GM18502 (cell line): Measurements from ENCODE around the gene PPP2R3A.

Experiments used
- ATAC-seq: cut with Tn5 transposase; IDR thresholded peaks from one replicate; pipeline ENCODE4 v1.9.1; 2021; ENCODE audit warnings: mild to moderate bottlenecking; ENCODE audit not compliant: unreplicated experiment, poor library complexity

PPP2R3A gene

DNA sequence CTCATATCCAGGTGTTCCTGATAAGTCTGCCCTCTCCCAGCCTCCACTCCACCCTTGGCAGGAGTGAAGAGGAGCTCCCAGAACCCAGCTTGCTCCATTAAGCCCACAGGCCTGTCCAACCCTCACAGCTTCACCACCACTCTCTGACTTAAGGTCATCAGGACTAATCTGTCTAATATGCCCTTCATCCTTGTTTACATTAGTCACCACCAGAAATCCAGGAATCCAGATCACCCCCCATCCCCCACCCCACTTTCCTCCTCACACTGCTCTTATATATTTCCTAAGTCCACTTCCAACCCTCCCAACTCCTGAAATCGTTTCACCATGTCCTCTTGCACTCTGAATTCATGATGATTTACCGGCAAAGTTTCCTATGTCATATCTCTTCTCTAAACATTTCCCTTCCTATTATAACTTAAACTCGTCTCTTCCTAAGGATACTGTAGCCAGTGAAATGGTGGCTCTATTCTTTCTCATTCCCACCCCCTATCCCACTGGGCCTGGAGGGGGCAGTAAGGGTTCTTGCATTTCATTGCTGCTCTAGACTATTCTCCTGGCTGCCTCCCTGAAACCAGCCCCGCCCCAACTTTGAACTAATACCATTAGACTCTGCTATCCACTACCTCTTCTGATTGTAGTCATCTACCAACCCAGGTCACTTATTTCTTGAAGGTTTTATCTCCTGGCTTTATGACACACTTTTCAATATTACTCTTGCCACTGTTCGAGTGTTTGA lies 43.4 kb downstream of the PPP2R3A start:
- no peak for ATAC-seq

DNA sequence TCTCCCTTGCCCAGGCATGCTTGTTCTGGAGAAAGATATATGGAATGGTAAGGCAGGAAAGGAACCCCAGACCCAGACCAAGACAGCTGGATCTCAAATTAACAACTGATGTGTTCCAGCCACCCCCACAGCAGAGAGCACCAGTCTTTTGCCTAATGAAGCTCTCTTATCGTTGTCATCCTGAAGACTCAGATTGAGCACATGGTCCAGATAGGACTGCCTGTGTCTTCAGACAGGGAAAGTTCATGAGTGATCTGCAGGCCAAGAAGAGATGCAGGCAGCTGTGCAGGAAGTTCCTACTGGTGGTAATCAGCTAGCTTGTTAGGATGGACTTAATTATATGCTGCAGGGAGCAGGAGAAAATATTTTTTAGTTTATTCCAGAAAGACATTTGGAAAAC lies 53.3 kb downstream of the PPP2R3A start:
- ATAC-seq: no peak

DNA sequence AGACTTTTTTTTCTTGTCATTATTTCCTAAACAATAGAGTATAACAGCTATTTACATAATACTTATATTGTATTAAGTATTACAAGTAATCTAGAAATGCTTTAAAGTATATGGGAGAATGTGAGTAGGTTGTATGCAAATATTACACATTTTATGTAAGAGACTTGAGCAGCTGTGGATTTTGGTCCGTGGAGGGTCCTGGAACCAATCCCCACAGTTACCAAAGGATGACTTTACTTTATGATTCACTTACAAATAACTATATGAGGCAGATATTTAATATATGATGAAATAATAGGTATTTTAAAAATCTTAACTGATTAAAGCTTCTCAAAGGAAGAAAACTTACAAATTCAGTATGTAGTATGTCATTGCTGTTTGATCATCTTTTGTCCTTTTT lies 56.3 kb downstream of the PPP2R3A start:
- no peak for ATAC-seq

DNA sequence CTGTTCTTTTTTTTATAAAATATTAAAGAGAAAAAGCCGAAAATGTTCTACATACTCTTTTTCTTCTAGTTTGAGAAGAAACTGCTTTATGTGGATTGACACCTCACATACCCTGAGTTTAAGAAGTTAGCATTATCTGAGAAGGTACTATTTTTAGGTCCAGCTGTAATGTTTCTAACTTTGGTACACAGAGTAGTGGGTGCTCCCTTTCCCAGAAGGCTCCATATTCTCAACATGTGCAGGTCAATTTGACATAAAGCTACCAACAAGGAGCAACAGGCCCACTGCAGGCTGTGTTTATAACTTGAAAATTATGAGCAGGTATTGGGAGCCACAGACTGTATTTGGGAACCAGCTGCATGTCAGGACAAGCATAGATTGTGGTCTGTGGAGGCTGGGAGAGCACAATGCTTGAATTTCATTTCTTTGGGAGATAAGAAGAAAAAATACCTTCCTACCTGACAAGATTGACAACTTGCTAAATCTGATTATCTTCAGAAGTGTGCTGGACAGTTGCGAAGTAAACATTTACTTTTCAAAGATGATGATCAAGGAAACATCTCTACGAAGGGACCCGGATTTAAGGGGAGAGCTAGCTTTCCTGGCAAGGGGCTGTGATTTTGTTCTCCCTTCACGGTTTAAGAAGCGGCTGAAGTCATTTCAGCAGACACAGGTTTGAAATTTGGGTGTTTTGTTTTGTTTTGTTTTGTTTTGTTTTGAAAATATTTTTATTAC lies 57.2 kb downstream of the PPP2R3A start:
- ATAC-seq: no peak

DNA sequence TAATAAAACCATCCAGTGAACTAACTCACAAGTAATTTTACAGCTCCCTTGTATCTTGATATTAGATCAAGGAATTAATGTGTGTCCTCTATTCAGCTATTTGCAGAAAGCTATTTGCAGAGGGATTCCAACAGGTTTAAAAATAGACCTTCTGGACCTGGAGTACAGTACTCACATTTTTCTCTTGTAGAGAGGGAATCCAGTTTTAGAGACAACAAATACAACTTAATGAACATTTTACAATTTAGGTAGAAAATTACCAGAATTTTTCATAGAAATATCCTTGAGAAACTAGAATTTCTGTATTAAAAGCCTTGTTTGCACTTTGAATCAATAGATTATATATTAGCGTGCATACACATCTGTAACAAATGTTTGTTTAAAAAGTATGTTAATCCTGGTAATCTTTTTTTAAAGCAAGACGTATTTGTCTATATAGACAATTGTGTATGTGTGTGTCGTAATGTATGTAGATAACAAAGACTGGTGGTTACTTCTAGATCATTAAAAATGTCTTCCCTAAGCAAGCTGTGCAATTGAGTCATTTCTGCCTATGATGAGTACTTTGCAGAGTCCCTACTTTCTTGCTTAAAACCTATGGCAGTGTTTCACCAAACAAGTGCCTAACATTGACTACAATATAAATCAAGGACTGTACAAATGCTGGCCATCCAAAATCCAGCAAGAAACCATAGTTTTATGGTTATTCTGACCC lies 57.9 kb downstream of the PPP2R3A start:
- ATAC-seq: no peak

DNA sequence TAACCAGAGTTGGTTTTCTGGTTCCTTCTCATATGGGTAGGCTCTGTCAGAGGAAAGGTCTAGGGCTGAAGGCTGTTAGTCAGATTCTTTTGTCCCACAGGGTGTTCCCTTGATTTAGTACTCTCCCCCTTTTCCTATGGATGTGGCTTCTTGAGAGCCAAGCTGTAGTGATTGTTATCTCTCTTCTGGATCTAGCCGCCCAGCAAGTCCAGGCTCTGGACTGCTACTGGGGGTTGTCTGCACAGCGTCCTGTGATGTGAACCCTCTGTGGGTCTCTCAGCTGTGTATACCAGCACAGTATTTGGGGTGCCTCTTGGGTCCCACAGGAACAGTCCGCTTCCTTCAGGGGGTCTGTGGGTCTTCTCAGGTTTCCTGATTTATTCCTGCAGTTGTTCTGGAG lies 70.8 kb downstream of the PPP2R3A start:
- ATAC-seq: no peak

DNA sequence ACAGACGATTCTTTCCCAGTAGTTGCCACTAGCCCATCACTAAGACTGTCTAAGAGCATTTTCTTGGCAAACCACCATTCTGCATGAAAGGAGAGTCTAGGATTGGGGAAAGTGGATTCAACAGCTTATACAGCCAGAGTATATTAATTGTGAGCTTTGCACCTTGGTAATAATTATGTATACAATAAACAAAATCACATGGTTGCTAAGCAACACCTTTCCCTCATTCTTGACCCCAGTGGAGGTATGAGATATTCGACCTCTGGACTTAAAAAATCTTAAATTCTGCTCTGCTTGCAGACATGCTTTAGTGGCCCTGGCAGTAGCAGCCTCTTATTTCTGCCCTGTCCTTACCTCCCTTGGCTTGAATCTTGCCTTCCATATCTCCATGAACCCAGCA lies 73.1 kb downstream of the PPP2R3A start:
- no peak for ATAC-seq

DNA sequence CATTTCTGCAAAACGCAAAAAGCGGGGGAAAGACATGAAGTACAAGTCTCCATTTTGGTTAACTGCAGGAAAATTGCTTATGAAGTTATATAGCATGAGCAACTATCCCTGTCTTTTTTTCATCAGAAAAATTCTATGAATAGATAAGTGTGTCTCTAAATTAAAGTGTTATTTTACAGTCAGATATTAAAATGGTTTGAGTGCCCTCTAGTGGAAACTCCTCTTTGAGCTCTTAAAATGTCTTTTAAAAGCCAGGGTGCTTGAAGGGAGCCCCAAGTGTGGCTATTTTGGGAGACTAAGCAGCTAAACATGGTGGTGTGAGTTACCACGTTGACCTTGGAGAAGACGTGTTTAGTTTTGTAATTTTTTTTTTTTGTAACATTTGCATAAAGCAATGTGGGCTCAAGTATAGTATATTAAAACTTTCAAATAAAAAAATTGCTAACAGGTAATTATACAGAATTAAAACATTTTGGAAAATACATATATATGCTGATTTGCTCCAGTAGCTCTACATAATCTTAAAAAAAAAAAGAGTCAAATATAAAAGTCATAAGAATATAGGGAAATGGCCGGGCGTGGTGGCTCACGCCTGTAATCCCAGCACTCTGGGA lies 77.2 kb downstream of the PPP2R3A start:
- ATAC-seq: no peak

DNA sequence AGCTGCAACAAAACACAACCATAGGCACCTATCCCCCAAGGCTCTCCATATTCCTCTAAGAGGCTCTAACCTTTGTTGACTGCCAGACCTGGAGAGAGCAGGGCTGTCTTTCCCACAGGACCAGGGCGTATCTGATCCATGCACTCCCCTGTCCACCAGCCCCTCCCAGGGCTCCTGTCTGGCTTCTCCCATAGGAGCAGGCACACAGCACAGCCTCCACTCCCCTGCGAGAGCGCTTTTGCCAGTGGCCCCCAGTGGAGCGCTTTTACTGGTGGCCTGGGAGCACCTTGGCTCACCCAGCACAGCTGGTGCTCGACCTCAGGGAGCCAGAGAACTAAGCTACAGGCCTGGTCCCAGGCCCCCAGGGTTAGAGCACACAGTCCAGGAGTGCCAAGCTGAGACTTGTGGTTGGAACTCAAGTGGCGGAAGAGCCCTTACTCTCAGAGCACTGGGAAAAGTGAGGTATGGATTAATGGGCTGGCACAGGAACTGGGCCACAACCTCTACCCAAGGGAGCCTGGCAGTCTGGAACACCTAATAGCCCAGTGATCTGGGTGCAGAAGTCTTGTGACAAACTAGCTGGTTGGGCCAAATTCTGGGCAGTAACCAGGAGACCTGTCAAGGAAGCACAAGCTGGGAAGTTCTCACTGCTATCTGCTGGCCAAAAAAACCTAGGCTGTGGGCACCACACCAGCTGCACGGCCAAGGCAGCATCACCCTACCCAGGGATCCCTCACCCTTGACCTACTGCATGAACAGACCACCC lies 79.6 kb downstream of the PPP2R3A start:
- no peak for ATAC-seq

DNA sequence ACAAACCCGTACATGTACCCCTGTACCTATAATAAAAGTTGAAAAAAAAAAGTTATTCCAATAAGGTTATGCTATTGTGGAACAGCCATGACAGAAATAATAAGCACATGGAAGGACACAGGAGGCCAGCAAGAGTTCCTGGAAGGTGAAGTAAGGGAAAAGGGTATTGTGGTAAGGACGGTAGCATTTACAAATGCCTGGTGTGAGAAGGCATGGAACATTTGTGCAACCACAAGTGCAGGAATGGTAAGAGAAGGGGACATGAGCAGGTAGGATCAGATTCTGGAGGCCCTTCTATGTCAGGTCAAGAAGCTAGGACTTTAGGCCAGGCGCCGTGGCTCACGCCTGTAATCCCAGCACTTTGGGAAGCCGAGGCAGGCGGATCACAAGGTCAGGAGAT lies 82.5 kb downstream of the PPP2R3A start:
- no peak for ATAC-seq

DNA sequence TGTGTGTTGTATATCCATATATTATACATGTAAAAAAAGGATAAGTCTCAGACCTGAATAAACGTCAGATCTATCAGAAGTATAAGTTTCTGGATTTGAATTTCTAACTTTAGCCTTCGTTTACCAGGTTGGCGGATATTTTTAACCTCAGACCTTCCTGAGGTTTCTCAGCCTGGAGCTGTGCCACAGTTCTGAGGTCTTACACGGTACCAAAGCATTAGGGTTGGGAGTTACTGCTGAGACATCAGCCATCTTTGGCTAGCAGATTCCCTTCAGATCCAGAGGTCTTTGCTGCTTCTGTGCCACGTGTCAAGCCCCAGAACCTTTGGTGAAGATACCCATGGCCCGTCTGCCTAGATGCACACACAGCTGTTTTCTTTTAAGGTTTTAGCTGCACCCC lies 84.7 kb downstream of the PPP2R3A start:
- no peak for ATAC-seq

DNA sequence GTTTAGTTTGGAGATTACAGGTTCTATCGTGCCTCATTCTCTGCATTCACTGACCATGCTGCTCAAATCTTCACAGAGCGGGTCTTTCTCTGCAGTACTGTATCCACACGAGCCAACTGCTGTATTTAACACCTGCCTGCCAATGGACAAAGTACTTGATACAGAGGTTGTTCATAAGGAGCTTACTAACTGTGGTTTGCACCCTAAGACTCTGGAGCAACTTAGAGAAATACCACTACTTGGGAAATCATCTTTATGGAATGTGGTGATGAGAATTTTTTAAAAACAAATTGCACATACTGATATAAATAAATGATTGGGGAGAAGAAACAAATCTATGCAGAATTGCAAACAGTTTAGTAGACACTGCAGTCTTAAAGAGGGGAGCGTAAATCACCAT lies 90.0 kb downstream of the PPP2R3A start:
- ATAC-seq: no peak

DNA sequence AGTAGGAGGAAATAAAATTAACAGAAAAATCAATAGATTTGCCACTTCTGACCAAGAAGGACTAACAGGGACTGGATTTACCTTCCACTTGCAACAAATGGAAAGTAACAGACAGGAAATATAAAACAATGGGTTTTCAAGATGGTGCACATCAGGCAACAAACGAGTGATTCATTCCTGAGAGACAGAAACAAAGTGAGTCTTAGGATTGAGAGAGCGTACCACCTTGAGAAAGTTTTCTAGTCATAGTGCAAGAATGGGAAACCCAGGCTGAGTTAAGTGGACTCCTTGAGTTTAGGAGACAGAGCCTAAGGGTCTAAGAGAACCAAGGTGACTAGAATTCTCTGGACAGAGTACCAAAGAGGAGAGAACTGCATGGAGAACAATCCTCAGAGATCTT lies 101.7 kb downstream of the PPP2R3A start:
- ATAC-seq: no peak

DNA sequence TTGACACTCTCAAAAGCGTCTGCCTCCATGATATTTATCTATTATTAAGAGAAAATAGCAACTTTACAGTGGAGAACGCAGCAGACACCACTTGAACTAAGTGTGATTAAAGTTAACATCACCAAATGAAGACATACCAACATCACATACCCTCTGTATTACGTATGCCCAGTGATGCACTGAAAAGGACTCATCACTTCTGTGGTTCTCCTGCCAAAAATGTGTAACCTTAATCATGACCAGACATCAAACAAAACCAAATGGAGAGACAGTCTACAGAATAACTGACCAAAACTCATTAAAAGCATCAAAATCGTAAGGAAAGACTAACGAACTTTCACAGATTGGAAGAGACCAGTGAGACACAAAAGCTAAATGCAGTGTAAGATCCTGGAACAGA lies 103.2 kb downstream of the PPP2R3A start:
- ATAC-seq: no peak

DNA sequence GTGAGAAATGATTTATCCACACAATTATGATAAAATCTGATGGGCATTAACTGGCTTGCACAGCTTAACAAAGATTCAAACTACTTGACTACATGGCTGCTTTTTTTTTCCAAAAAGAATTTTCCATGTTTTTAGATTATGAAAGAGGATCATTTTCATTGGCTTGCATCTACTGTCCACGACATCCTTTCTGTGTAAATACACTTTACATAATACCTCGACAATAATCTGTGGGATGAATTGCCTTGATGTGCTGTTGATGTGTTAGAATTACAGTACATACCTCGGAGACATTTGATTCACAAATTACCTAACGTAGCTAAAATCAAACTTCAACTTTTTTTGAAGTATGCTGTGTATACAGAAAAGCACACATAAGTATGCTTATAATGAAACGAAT lies 104.4 kb downstream of the PPP2R3A start:
- ATAC-seq: no peak

DNA sequence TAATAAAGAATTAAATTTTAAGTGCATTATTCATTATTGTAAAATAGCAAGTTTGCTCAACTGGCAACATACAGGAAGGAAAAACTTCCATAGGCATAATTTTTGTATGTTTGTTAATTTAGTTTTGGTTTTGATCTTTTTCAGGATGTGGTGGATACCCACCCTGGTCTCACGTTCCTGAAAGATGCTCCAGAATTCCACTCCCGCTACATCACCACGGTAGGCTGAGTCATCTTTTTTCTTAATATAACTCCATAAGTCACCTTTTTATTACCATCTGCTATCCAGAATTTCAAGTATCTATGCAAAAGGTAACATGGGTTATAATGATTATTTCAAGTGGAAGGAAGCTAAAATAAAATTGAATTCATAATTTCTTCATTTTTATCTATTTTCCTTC lies 104.8 kb downstream of the PPP2R3A start:
- no peak for ATAC-seq

DNA sequence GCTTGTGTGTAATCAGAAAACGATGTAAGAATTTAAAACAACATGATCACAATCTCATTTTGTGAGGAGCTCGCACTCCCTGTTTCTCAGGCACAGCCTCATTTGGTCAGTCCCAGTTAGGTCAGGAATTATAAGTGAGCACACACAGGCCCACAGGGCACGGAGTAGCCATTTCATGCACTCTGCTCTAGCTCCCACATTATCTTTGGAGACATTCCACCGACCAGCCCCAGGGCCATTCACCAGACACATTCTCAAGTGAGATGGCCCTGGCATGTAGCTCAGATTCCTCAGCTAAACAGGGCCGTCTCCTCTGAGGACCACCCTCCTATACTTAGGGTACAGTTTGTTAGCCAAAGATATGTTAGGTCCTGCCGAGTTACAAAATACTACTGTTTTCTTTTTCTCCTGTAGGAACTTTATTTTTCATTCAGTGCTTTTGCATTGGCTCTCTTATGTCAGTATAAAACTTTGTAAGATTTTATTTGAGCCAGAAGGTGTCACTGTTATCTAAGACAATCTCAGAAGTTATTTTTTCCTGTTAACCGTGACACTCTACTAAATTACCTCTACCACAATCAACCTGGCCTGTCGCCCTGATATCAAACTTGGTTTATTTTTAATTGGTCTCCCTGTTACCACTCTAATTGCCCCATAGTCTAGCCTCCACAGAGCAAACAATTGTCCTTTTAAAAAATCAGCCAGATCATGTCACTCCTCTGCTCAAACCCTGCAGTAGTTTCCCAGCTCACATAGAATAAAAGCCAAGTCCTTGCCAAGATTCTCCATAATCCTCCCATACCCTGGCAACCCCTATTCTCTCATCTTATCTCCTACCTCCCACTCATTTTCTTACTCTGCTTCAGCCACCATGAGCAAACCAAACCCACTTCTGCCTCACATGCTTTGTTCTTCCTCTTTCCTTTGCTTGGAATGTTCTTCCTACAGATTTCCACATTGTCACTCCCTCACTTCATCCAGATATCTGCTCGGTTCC lies 105.7 kb downstream of the PPP2R3A start:
- no peak for ATAC-seq

DNA sequence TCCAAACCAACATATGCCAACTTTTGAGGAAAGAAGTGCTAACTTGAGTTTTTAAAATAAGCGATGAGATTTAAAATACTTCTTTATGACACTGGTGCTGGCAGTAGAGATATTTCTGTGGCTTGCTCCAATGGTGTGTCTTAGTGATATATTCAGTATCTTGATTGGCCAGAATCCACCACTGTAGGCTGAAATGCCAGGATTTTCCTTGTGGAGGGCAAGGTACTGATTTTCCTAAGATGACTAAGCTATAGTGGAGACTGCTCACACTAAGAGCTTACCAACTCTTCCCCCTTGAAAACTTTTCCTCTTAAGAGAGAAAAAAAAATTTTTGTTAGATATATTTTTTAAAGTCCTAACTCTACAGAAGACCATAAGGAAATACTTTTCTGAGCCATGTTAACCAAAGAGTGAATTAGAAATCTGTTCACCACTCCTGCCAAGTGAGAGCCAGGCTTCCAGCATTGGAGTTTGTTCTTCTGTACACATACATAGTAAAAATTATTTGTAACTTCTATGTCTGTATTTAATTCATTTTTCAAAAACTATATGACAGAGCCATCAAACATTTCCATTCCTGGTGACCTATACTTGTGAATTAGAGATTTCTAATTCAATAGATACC lies 109.1 kb downstream of the PPP2R3A start:
- no peak for ATAC-seq
